Left lung (tissue), 10 donors: ENCODE results near the gene TTLL3. TPM values are rescaled to one million over a fixed set of nuclear protein-coding genes. Genes with fewer than 3 reads are reported as not detected.

Experiments used
- ATAC-seq: fragments of 200-7000 bp; cut with Tn5 transposase; one replicate; pipeline ENCODE4 v1.9.1; 2020; ENCODE audit warnings: moderate library complexity
- DNase-seq, 4 donors: peaks; one replicate each; pipeline ENCODE4 v3.0.0-alpha.2; 2013 to 2020
- H3K27ac ChIP-seq, 2 donors: fragments of 200-600 bp; sonication (generic) in 1 of 2; one replicate each; pipeline versions ENCODE4 v1.5.0 to v1.8.0; 2020 to 2021
- H3K27me3 ChIP-seq, 2 donors: fragments of 200-600 bp; sonication (generic) in 1 of 2; one replicate each; pipeline versions ENCODE4 v1.5.0 to v1.8.0; 2020 to 2021
- H3K36me3 ChIP-seq, 2 donors: fragments of 200-600 bp; sonication (generic) in 1 of 2; one replicate each; pipeline versions ENCODE4 v1.5.0 to v1.8.0; 2020 to 2021
- H3K4me1 ChIP-seq, 2 donors: fragments of 200-600 bp; one replicate each; pipeline ENCODE4 v1.8.0; 2021
- H3K4me3 ChIP-seq, 2 donors: fragments of 200-600 bp; sonication (generic) in 1 of 2; one replicate each; pipeline versions ENCODE4 v1.5.0 to v1.8.0; 2020 to 2021; ENCODE audit warnings: mild to moderate bottlenecking in 1 of 2
- H3K9me3 ChIP-seq, 2 donors: fragments of 200-600 bp; sonication (generic) in 1 of 2; one replicate each; pipeline versions ENCODE4 v1.5.0 to v1.8.0; 2020 to 2021
- CTCF ChIP-seq, 2 donors: fragments of 200-600 bp; sonication (generic) in 1 of 2; IDR thresholded peaks; one replicate each; pipeline versions ENCODE4 v1.5.0 to v1.8.0; 2021; ENCODE audit warnings: antibody characterized with exemption in 2 of 2
- intact Hi-C, 2 donors: fragments of 100-400 bp; cut with DNase I; formaldehyde crosslinking; loops; one replicate each; pipeline versions ENCODE4 v1.11.2 to v1.14.2; 2022
- polyA plus RNA-seq, 6 donors: library from polyadenylated mRNA; unstranded; fragments of 120-200 nt; gene quantifications; one replicate each; pipeline ENCODE4 v1.2.1, GENCODE V29; 2013; ENCODE audit not compliant: insufficient read length in 6 of 6
- total RNA-seq, 2 donors: library from RNA; stranded (reverse); fragmentation: NEBNext Ultra II Directional; extraction: Animal tissue kit (Norgen Biotek cat#: 25700); gene quantifications; one replicate each; pipeline ENCODE4 v1.2.1, GENCODE V29; 2021
- donor health status: DM: no; HTN: yes; CAD: no.
- donor health status: DM: no; HTN: no; CAD: no.

Gene TTLL3
- total and polyA plus RNA-seq, 8 donors = 30.5 to 103 (median 88.6) TPM

- H3K4me1 ChIP-seq = peaks cover 13 to 32% of the 10 kb centered on the region in 2 donors
- ATAC-seq = no peak
- no peak for DNase-seq
- H3K9me3 ChIP-seq = no peaks in the 10 kb centered on the region
- TF ChIP-seq CTCF (IDR thresholded peaks at IDR 0.05) = no peak
- intact Hi-C loops = no loop called here
- no peak overlapping the region for H3K27ac ChIP-seq
- H3K4me3 ChIP-seq = no peak overlapping the region
- peaks cover 9 to 75% of the 10 kb centered on the region in 2 donors for H3K36me3 ChIP-seq
- no peaks in the 10 kb centered on the region for H3K27me3 ChIP-seq
These were observed 12.7 kb upstream of the TTLL3 start for GRCh38 chr3:9797196-9797945.

DNA sequence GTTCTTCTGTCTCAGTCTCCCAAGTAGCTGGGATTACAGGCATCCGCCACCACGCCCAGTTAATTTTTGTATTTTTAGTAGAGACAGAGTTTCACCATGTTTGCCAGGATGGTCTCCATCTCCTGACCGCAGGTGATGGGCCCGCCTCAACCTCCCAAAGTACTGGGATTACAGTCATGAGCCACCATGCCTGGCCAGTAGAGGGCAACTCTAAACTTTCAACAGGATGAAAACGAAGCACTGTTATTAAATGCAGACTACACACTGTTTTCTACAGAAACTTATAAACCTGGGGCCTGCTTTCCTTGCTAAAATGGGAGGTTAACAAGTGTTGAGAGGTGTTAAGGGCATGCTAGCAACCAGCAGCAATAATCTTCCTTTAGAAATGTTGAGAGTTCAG lies 9.5 kb upstream of the TTLL3 start:
- H3K27me3 ChIP-seq = no peaks in the 10 kb centered on the region
- ATAC-seq = no peak
- TF ChIP-seq CTCF (IDR thresholded peaks at IDR 0.05) = no peak
- H3K27ac ChIP-seq = no peak overlapping the region
- no peak for DNase-seq
- intact Hi-C loops = no loop called here
- H3K36me3 ChIP-seq = peaks cover 9 to 97% of the 10 kb centered on the region in 2 donors
- peaks cover 0 to 10% of the 10 kb centered on the region in 2 donors for H3K4me1 ChIP-seq
- H3K4me3 ChIP-seq = no peak overlapping the region
- H3K9me3 ChIP-seq = no peaks in the 10 kb centered on the region

- no peak for ATAC-seq
These were observed 6.6 kb upstream of the TTLL3 start for GRCh38 chr3:9803494-9803893.

GRCh38 chr3:9804996-9805395 lies 5.1 kb upstream of the TTLL3 start:
- ATAC-seq = no peak
- Histone ChIP-seq H3K9me3 (no peaks in the 10 kb centered on the region), H3K36me3 (peaks cover 9 to 80% of the 10 kb centered on the region in 2 donors), H3K27me3 (no peaks in the 10 kb centered on the region), H3K27ac (no peak overlapping the region), H3K4me3 (no peak overlapping the region), H3K4me1 (peaks cover 0 to 15% of the 10 kb centered on the region in 2 donors)
- intact Hi-C loops = no loop called here
- no peak for DNase-seq
- no peak for TF ChIP-seq CTCF (IDR thresholded peaks at IDR 0.05)

More at GRCh38 chr3:9803494-9803893, 6.6 kb upstream of the TTLL3 start:
- H3K4me1 ChIP-seq = peaks cover 0 to 5% of the 10 kb centered on the region in 2 donors
- peaks cover 9 to 95% of the 10 kb centered on the region in 2 donors for H3K36me3 ChIP-seq
- DNase-seq = no peak
- no peaks in the 10 kb centered on the region for H3K9me3 ChIP-seq
- no peaks in the 10 kb centered on the region for H3K27me3 ChIP-seq
- no peak overlapping the region for H3K27ac ChIP-seq
- intact Hi-C loops = no loop called here
- no peak for TF ChIP-seq CTCF (IDR thresholded peaks at IDR 0.05)
- H3K4me3 ChIP-seq = no peak overlapping the region

DNA sequence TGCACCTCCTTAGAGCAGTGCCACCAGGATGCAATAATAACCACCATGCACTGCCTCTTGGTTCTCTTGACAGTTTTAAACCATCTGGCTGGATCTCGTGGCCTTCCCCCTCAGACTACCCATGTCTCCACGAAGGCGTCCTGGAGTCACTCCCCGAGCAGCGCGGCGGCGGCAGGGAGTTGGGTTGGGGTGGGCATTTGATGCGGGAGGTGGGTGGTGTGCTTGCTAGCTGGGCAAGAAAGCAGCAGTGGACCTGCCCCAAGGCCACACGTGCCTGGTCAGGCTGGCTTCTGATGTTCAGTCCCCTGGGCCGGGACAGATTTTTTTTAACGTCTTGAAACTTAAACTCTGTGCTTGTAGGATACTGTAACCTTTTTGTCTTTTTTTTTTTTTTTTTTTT lies 3.9 kb upstream of the TTLL3 start:
- Histone ChIP-seq H3K36me3 (peaks cover 7 to 68% of the 10 kb centered on the region in 2 donors), H3K4me3 (no peak overlapping the region)
- no peak for ATAC-seq

More for the DNA sequence above, 3.9 kb upstream of the TTLL3 start:
- Histone ChIP-seq H3K9me3 (no peaks in the 10 kb centered on the region), H3K4me1 (peaks cover 0 to 23% of the 10 kb centered on the region in 2 donors), H3K27me3 (no peaks in the 10 kb centered on the region), H3K27ac (no peak overlapping the region)
- DNase-seq = peak in 1 of 4 donors; percentile 55
- intact Hi-C loops = no loop called here
- no peak for TF ChIP-seq CTCF (IDR thresholded peaks at IDR 0.05)
